ENCODE results near the gene NAPSA.

NAPSA gene

DNA sequence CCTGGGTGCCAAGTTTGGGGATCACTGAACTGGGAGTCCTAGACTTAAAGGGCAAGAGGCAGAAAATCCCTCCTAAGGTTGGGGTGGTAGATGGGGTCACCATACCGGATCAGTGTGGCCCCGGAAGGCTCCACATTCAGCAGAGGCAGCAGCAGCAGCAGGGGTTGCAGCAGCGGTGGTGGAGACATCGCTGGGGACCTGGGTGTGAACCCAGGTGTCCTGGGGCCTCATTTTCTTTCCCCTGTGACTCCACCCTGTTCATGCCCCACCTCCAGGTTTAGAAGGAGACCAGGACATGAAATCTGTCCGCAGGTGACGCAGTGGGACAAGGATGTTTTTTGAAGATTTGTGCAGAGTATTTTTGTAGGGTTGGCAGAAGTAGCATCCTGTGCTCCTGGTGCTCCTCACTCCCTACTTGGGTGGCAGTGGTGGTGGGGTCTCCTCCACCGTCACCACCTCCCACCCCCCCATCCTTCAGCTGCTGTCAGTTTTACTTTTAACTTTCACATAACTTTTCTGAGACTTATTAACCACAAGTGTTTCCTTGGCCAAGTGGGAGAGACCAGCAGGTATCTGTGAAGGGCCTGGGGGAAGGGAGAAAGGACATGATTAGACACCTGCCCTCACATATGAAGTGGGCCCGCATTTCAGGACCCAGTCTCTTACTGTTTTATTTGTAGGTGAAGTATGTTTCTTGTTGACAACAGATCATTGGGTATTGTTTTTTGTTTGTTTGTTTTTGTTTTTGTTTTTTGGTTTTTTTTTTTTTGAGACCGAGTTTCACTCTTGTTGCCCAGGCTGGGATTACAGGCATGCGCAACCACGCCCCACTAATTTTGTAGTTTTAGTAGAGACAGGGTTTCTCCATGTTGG is at the start of gene NAPSA:
NAPSA (minus strand) TSS at position 206 of the 873 bp plus-strand sequence; CDS start at position 188, 18 bp downstream.
- no peak for DNase-seq (ENCODE audit: low spot score)
- in situ Hi-C loops (cut with MboI; ENCODE audit: low pct_unique_long_range_greater_than_20kb, low sequenced_read_pairs, unreplicated experiment): loop anchor here (25.0 kb wide), 1 partner anchor 422 kb away; the partner anchor contains the start of gene ACP4
- TF ChIP-seq, protein P1, sequence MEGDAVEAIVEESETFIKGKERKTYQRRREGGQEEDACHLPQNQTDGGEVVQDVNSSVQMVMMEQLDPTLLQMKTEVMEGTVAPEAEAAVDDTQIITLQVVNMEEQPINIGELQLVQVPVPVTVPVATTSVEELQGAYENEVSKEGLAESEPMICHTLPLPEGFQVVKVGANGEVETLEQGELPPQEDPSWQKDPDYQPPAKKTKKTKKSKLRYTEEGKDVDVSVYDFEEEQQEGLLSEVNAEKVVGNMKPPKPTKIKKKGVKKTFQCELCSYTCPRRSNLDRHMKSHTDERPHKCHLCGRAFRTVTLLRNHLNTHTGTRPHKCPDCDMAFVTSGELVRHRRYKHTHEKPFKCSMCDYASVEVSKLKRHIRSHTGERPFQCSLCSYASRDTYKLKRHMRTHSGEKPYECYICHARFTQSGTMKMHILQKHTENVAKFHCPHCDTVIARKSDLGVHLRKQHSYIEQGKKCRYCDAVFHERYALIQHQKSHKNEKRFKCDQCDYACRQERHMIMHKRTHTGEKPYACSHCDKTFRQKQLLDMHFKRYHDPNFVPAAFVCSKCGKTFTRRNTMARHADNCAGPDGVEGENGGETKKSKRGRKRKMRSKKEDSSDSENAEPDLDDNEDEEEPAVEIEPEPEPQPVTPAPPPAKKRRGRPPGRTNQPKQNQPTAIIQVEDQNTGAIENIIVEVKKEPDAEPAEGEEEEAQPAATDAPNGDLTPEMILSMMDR (IDR thresholded peaks at IDR 0.05; ENCODE audit: extremely low read depth, insufficient read depth, missing control alignments): no peak

DNA sequence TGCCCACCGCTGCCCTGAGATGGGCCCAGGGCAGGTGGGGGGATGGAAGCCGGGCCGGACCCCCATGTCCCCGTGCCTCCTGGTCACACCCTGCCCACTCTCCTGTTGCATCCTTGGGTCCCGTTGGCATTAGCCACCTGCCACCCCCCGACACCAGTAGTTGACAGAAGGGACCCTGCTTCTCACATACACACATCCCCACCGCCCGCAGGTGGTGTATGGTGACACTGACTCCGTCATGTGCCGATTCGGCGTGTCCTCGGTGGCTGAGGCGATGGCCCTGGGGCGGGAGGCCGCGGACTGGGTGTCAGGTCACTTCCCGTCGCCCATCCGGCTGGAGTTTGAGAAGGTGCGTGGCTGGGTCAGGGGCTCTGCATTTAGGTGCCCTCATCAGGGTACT is 48.1 kb upstream of the NAPSA start:
- no peak for DNase-seq (ENCODE audit: low spot score)
- TF ChIP-seq, protein P1 (IDR thresholded peaks at IDR 0.05; ENCODE audit: extremely low read depth, insufficient read depth, missing control alignments): no peak
- in situ Hi-C loops (cut with MboI; ENCODE audit: low pct_unique_long_range_greater_than_20kb, low sequenced_read_pairs, unreplicated experiment): no loop called here

DNA sequence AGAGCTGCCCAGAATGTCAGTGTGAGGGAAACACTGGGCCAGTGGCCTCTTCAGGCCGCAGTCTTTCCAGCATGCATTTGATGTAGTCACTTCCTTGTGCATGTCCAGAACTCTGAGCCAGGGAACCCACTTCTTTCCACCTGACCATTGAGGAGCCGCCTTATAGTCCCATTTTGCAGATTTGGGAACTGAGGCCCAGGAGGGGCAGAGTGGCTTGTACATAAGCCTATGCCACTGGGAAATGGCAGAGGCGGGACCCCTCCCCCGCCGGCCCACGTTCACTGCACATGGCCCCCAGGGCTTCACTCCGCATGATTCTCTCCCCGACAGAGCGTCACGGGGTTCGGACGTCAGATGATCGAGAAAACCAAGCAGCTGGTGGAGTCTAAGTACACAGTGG is 47.7 kb upstream of the NAPSA start:
- TF ChIP-seq, protein P1 (IDR thresholded peaks at IDR 0.05; ENCODE audit: extremely low read depth, insufficient read depth, missing control alignments): no peak
- no peak for DNase-seq (ENCODE audit: low spot score)
- in situ Hi-C loops (cut with MboI; ENCODE audit: low pct_unique_long_range_greater_than_20kb, low sequenced_read_pairs, unreplicated experiment): no loop called here

DNA sequence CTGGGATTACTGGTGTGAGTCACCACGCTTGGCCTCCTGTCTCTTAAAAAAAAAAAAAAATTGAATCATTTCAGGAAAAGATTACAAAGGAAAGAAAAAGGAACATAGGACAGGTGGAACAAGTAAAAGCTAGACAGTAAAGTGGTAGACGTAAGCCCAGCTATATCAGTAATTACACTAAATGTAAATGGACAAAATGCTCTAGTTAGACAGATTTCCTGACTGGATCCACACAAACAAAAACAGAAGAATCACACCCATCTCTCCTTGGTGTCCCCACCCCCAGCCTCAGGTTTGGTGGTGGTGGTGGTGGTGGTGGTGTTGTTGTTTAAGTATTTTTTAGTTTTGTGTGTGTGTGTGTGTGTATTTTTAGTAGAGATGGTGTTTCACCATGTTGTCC is 47.0 kb upstream of the NAPSA start:
- TF ChIP-seq, protein P1 (IDR thresholded peaks at IDR 0.05; ENCODE audit: extremely low read depth, insufficient read depth, missing control alignments): no peak
- in situ Hi-C loops (cut with MboI; ENCODE audit: low pct_unique_long_range_greater_than_20kb, low sequenced_read_pairs, unreplicated experiment): no loop called here

DNA sequence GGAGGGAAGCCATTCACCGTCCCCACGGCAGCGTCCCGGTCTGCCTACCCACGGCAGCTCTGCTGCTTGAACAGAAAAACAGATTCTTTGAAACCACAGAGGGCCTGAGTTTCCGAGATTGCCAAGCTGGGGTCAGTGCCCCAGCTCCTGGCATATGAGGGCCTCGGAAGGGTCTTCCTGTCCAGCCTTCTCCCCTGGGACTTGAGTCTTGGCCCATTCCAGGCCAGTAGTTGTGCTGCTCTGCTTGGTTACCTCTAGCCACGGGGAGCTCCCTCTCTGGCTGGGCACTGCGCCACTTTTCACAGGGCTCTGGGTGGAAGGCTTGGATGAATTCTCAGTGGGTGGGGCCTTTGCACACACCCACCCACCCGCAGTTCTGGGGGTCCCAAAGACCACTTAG is 44.7 kb upstream of the NAPSA start:
- DNase-seq (ENCODE audit: low spot score): no peak
- in situ Hi-C loops (cut with MboI; ENCODE audit: low pct_unique_long_range_greater_than_20kb, low sequenced_read_pairs, unreplicated experiment): no loop called here
- TF ChIP-seq, protein P1 (IDR thresholded peaks at IDR 0.05; ENCODE audit: extremely low read depth, insufficient read depth, missing control alignments): no peak

More for the DNA sequence above, 47.0 kb upstream of the NAPSA start:
- DNase-seq (ENCODE audit: low spot score): no peak

DNA sequence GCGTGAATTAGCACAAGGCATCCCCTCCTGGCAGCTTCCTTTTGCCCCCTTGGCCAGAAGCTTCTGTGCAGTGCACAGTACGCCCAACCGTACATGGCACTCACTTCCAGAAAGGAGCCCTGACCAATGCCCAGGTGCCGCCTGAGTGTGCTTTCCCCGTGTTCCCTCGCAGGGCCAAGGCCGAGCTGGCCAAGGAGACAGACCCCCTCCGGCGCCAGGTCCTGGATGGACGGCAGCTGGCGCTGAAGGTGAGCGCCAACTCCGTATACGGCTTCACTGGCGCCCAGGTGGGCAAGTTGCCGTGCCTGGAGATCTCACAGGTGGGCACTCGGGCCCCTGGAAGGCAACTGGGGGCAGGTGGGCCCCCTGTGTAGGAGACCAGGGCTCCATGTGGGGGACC is 43.9 kb upstream of the NAPSA start:
- DNase-seq (ENCODE audit: low spot score): no peak
- in situ Hi-C loops (cut with MboI; ENCODE audit: low pct_unique_long_range_greater_than_20kb, low sequenced_read_pairs, unreplicated experiment): no loop called here
- TF ChIP-seq, protein P1 (IDR thresholded peaks at IDR 0.05; ENCODE audit: extremely low read depth, insufficient read depth, missing control alignments): no peak
